Fibroblast of lung (primary cell): ENCODE data around the gene ZNF423. TPM values are rescaled to one million over a fixed set of nuclear protein-coding genes. Genes with fewer than 3 reads are reported as not detected.
"Not testable (repeated sequence)": the region's sequence is repeated elsewhere in the genome, so short reads cannot be mapped to it uniquely, and the experiment has no call there.

Experiments used
- DNase-seq, 2 donors: peaks; one replicate each; pipeline versions ENCODE4 v3.0.0 to v3.0.0-alpha.2; 2010; ENCODE audit warnings: low read depth in 2 of 2
- H2AFZ ChIP-seq: 2 replicates; pipeline ENCODE4 v1.5.1; 2012; ENCODE audit warnings: low read length, control low read depth, inconsistent platforms
- H3K27ac ChIP-seq: 2 replicates; pipeline ENCODE4 v1.5.1; 2011; ENCODE audit warnings: low read length, control low read depth; ENCODE audit not compliant: insufficient read depth
- H3K27me3 ChIP-seq: 2 replicates; pipeline ENCODE4 v1.5.1; 2011; ENCODE audit warnings: mild to moderate bottlenecking, low read length; ENCODE audit not compliant: control insufficient read depth, insufficient read depth
- H3K36me3 ChIP-seq: 2 replicates; pipeline ENCODE4 v1.5.1; 2011; ENCODE audit warnings: low read length; ENCODE audit not compliant: control insufficient read depth, insufficient read depth
- H3K4me1 ChIP-seq: 2 replicates; pipeline ENCODE4 v1.5.1; 2011; ENCODE audit warnings: low read length; ENCODE audit not compliant: control insufficient read depth, insufficient read depth; ENCODE audit errors: extremely low read depth
- H3K4me2 ChIP-seq: 2 replicates; pipeline ENCODE4 v1.5.1; 2011; ENCODE audit warnings: low read length, control low read depth; ENCODE audit not compliant: insufficient read depth; ENCODE audit errors: extremely low read depth
- H3K4me3 ChIP-seq, 4 experiments: fragments of 200-600 bp in 1 of 4; sonication (generic) in 1 of 4; replicated peaks in 1 of 4; 2 replicates each; pipeline ENCODE4 v1.5.1; 2011 to 2016; ENCODE audit warnings: low read length in 4 of 4, low read depth in 3 of 4, mild to moderate bottlenecking in 3 of 4, control low read depth in 2 of 4, inconsistent platforms in 1 of 4, mixed read lengths in 1 of 4; ENCODE audit not compliant: insufficient read depth in 1 of 4; ENCODE audit errors: control extremely low read depth in 1 of 4
- H3K79me2 ChIP-seq: 2 replicates; pipeline ENCODE4 v1.5.1; 2012; ENCODE audit warnings: mild to moderate bottlenecking, low read length, inconsistent platforms; ENCODE audit not compliant: control insufficient read depth, insufficient read depth
- H3K9ac ChIP-seq: 2 replicates; pipeline ENCODE4 v1.5.1; 2011; ENCODE audit warnings: mild to moderate bottlenecking, low read length, control low read depth; ENCODE audit not compliant: insufficient read depth
- H3K9me3 ChIP-seq: 2 replicates; pipeline ENCODE4 v1.5.1; 2012; ENCODE audit warnings: low read depth, low read length; ENCODE audit not compliant: control insufficient read depth, insufficient read depth
- H4K20me1 ChIP-seq: 2 replicates; pipeline ENCODE4 v1.5.1; 2011; ENCODE audit warnings: low read length; ENCODE audit not compliant: control insufficient read depth, insufficient read depth; ENCODE audit errors: extremely low read depth
- EZH2 ChIP-seq: IDR thresholded peaks from 2 replicates; pipeline ENCODE4 v1.5.1; 2012; ENCODE audit warnings: low read length, control low read depth, mild to moderate bottlenecking; ENCODE audit errors: missing control alignments
- polyA plus RNA-seq, 2 donors: library from polyadenylated mRNA; depleted of rRNA in 1 of 2; stranded (reverse) in 1 of 2; unstranded in 1 of 2; fragments of >200 nt; gene quantifications; 2 replicates each; pipeline ENCODE4 v1.2.1, GENCODE V29; 2011 to 2012; ENCODE audit warnings: missing spikeins in 1 of 2
- total RNA-seq: library from RNA; depleted of rRNA; stranded (reverse); fragments of >200 nt; gene quantifications from 2 replicates; pipeline ENCODE4 v1.2.1, GENCODE V29; 2014
- TF ChIP-seq, protein P1 (sequence below), 2 donors: IDR thresholded peaks in 1 of 2; conservative IDR thresholded peaks in 1 of 2; 1 replicate in 1 of 2; 2 replicates in 1 of 2; pipeline ENCODE4 v1.5.1; 2011 to 2012; ENCODE audit warnings: low read length in 2 of 2, control low read depth in 1 of 2, inconsistent platforms in 1 of 2, low read depth in 1 of 2, mild to moderate bottlenecking in 1 of 2

Gene ZNF423
- total and polyA plus RNA-seq, 2 donors (not counting 1 experiment from before 2014, with no cell fraction given), result 0.07 to 0.17 TPM

DNA sequence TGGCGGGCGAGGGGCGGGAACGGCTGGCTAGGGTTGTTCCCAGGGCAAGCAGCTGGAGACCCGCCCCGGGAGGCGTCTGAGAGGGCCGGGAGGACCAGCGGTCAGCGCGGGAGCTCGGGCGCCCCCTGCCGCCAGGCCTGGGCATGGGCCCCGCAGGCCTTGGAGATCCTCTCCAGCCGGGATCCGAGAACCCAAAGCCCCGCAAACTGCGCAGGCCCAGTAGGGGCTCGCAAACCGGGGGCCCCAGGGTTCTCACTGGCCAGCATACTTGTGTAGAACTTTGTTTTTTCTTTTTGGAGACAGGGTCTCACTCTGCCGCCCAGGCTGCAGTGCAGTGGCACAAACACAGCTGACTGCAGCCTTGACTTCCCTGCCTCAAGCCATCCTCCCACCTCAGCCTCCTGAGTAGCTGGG, 20.8 kb upstream of the ZNF423 start:
- H2AFZ ChIP-seq, result no peak overlapping the region
- DNase-seq, result no peak
- H3K79me2 ChIP-seq, result no peaks in the 10 kb centered on the region
- peaks cover 10% of the 10 kb centered on the region for H3K27me3 ChIP-seq
- H3K9ac ChIP-seq, result no peak overlapping the region
- H3K4me3 ChIP-seq, result no peak overlapping the region
- no peaks in the 10 kb centered on the region for H4K20me1 ChIP-seq
- H3K27ac ChIP-seq, result no peak overlapping the region
- no peaks in the 10 kb centered on the region for H3K4me1 ChIP-seq
- H3K36me3 ChIP-seq, result no peaks in the 10 kb centered on the region
- TF ChIP-seq, protein P1, sequence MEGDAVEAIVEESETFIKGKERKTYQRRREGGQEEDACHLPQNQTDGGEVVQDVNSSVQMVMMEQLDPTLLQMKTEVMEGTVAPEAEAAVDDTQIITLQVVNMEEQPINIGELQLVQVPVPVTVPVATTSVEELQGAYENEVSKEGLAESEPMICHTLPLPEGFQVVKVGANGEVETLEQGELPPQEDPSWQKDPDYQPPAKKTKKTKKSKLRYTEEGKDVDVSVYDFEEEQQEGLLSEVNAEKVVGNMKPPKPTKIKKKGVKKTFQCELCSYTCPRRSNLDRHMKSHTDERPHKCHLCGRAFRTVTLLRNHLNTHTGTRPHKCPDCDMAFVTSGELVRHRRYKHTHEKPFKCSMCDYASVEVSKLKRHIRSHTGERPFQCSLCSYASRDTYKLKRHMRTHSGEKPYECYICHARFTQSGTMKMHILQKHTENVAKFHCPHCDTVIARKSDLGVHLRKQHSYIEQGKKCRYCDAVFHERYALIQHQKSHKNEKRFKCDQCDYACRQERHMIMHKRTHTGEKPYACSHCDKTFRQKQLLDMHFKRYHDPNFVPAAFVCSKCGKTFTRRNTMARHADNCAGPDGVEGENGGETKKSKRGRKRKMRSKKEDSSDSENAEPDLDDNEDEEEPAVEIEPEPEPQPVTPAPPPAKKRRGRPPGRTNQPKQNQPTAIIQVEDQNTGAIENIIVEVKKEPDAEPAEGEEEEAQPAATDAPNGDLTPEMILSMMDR (conservative IDR thresholded peaks at IDR 0.05 in 1 of 2, IDR thresholded peaks at IDR 0.05 in 1 of 2; ENCODE audit: low read depth in 1 of 2, low read length in 2 of 2), result peak; percentile 43 to 73
- no peak for TF ChIP-seq EZH2
- no peak overlapping the region for H3K4me2 ChIP-seq
- no peaks in the 10 kb centered on the region for H3K9me3 ChIP-seq

GRCh38 chr16:49875806-49876715, 20.1 kb upstream of the ZNF423 start:
- Histone ChIP-seq H2AFZ (no peak overlapping the region), H3K36me3 (no peaks in the 10 kb centered on the region), H3K4me3 (no peak overlapping the region), H3K79me2 (no peaks in the 10 kb centered on the region), H3K9me3 (no peaks in the 10 kb centered on the region), H3K27ac (no peak overlapping the region), H3K4me1 (no peaks in the 10 kb centered on the region), H3K27me3 (peaks cover 10% of the 10 kb centered on the region), H3K4me2 (no peak overlapping the region), H3K9ac (no peak overlapping the region), H4K20me1 (no peaks in the 10 kb centered on the region)
- peak; percentile 72 for TF ChIP-seq EZH2
- TF ChIP-seq, protein P1 (conservative IDR thresholded peaks at IDR 0.05 in 1 of 2, IDR thresholded peaks at IDR 0.05 in 1 of 2; ENCODE audit: low read depth in 1 of 2, low read length in 2 of 2), result no peak
- DNase-seq, result no peak

DNA sequence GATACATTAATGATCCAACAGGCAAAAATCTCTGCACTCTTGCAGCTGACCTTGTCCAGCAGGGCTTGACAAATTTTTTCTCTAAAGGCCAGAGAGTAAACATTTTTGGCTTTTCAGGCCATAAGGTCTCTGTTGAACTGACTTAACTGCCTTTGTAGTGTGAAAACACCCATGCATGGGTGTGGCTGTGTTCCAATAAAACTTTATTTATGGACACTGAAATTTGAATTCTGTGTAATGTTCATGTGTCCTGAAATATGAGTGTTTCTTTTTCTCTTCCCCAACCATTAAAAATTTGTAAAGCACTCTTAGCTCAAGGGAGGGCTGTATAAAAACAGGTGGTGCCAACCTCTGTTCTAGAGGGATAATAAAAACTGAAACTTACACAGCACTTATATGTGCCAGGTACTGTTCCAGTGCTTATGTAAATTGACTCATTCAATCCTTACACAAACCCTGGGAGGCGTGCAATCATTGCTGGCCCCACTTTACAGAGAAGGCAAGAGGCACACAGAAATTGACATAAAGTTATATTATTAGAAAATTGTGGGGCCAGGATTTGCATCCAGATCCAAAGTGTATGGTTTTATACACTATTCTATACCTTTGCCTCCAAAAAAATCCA, 18.8 kb upstream of the ZNF423 start:
- DNase-seq, result no peak
- no peak overlapping the region for H3K4me2 ChIP-seq
- H4K20me1 ChIP-seq, result no peaks in the 10 kb centered on the region
- H3K79me2 ChIP-seq, result no peaks in the 10 kb centered on the region
- no peak overlapping the region for H3K27ac ChIP-seq
- no peaks in the 10 kb centered on the region for H3K4me1 ChIP-seq
- no peak overlapping the region for H3K9ac ChIP-seq
- no peaks in the 10 kb centered on the region for H3K36me3 ChIP-seq
- TF ChIP-seq, protein P1 (conservative IDR thresholded peaks at IDR 0.05 in 1 of 2, IDR thresholded peaks at IDR 0.05 in 1 of 2; ENCODE audit: low read depth in 1 of 2, low read length in 2 of 2), result no peak
- no peak for TF ChIP-seq EZH2
- no peaks in the 10 kb centered on the region for H3K9me3 ChIP-seq
- H2AFZ ChIP-seq, result no peak overlapping the region
- peaks cover 10% of the 10 kb centered on the region for H3K27me3 ChIP-seq
- no peak overlapping the region for H3K4me3 ChIP-seq

DNA sequence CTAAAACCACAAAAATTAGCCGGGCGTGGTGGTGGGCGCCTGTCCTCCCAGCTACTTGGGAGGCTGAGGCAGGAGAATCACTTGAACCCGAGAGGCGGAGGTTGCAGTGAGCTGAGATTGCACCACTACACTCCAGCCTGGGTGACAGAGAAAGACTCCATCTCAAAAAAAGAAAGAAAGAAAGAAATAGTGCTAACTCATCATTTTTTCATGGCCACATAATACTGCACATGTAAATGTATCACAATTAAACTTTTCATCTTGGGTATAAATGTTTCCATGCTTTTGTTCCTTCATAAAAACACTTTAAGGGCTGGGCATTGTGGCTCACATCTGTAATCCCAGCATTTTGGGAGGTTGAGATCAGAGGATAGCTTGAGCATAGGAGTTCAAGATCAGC, 15.9 kb upstream of the ZNF423 start:
- not testable (repeated sequence) for H3K27ac ChIP-seq, H2AFZ ChIP-seq, H3K4me2 ChIP-seq, H3K79me2 ChIP-seq, DNase-seq, H3K36me3 ChIP-seq, H3K9me3 ChIP-seq, H3K4me1 ChIP-seq, H4K20me1 ChIP-seq, H3K9ac ChIP-seq, H3K27me3 ChIP-seq, H3K4me3 ChIP-seq
